HepG2 (cell line): ENCODE data around the gene DCHS2. TPM values are rescaled to one million over a fixed set of nuclear protein-coding genes. Genes with fewer than 3 reads are reported as not detected.

Source experiments
- ATAC-seq: fragments of 200-7000 bp; cut with Tn5 transposase; 3 replicates; pipeline ENCODE4 v1.9.1; 2020; ENCODE audit warnings: mild to moderate bottlenecking, moderate library complexity
- BruUV-seq: library from RNA; stranded (reverse); fragments of 400-500 nt; replicated peaks from 2 replicates; lab custom pipeline; 2021; lab: Mats Ljungman, UMichigan
- CTCF ChIA-PET: fragments of 300-600 bp; formaldehyde crosslinking; extraction: SDS; loops from one replicate; lab custom pipeline; 2021; ENCODE audit warnings: low total read pairs, inconsistent platforms, low intra/inter-chr PET ratio; lab: Yijun Ruan, JAX
- POLR2A ChIA-PET: fragments of 350-600 bp; sonication (Branson Sonifier 250); formaldehyde crosslinking; loops from one replicate; lab custom pipeline; 2020; ENCODE audit warnings: antibody characterized with exemption, inconsistent platforms; lab: Yijun Ruan, JAX
- DNase-seq: peaks from one replicate; pipeline ENCODE4 v3.0.0-alpha.2; 2015; ENCODE audit warnings: low spot score
- FAIRE-seq: peaks from 3 replicates; lab custom pipeline; 2011; peaks lifted over from hg19 to GRCh38; lab: Jason Lieb, UNC
- H2AFZ ChIP-seq: one replicate; pipeline ENCODE4 v1.6.1; 2011; ENCODE audit warnings: low read length, inconsistent platforms
- H3K27ac ChIP-seq: fragments of 300-600 bp; 3 replicates; pipeline ENCODE4 v1.8.0; 2011; ENCODE audit warnings: mixed run types, mild to moderate bottlenecking, mixed read lengths, low read length, inconsistent platforms; ENCODE audit not compliant: insufficient read depth; ENCODE audit errors: extremely low read length
- H3K27me3 ChIP-seq, 2 experiments: fragments of 200-600 bp in 1 of 2; 2 replicates in 1 of 2; 3 replicates in 1 of 2; pipeline versions ENCODE4 v1.6.0 to v1.8.0; 2011; ENCODE audit warnings: low read length in 2 of 2, mild to moderate bottlenecking in 2 of 2, moderate library complexity in 2 of 2, inconsistent platforms in 1 of 2; ENCODE audit not compliant: insufficient read depth in 2 of 2, control insufficient read depth in 1 of 2
- H3K36me3 ChIP-seq, 2 experiments: fragments of 200-600 bp in 1 of 2; replicated peaks in 1 of 2; 2 replicates in 1 of 2; 3 replicates in 1 of 2; pipeline versions ENCODE4 v1.5.1 to v1.8.0; 2011; ENCODE audit warnings: low read length in 2 of 2, inconsistent platforms in 1 of 2; ENCODE audit not compliant: insufficient read depth in 2 of 2, control insufficient read depth in 1 of 2
- H3K4me1 ChIP-seq: 2 replicates; pipeline ENCODE4 v1.5.1; 2012; ENCODE audit warnings: low read length, inconsistent platforms; ENCODE audit not compliant: insufficient read depth
- H3K4me2 ChIP-seq: 2 replicates; pipeline ENCODE4 v1.6.0; 2011; ENCODE audit warnings: low read depth, low read length, inconsistent platforms
- H3K4me3 ChIP-seq, 3 experiments: fragments of 200-600 bp in 1 of 3; sonication (generic), shearing (Covaris generic) in 1 of 3; replicated peaks in 1 of 3; 2 replicates each; pipeline ENCODE4 v1.5.1; 2011 to 2016; ENCODE audit warnings: low read length in 3 of 3, inconsistent platforms in 2 of 3, low read depth in 2 of 3, mild to moderate bottlenecking in 2 of 3, control low read depth in 1 of 3, mixed read lengths in 1 of 3; ENCODE audit not compliant: insufficient read depth in 1 of 3
- H3K79me2 ChIP-seq: one replicate; pipeline ENCODE4 v1.6.1; 2011; ENCODE audit warnings: low read length, inconsistent platforms; ENCODE audit not compliant: insufficient read depth
- H3K9ac ChIP-seq: 2 replicates; pipeline ENCODE4 v1.6.0; 2011; ENCODE audit warnings: mild to moderate bottlenecking, low read depth, low read length, inconsistent platforms; ENCODE audit not compliant: insufficient read depth
- H3K9me3 ChIP-seq: 2 replicates; pipeline ENCODE4 v1.5.1; 2012; ENCODE audit warnings: mild to moderate bottlenecking, low read length
- H4K20me1 ChIP-seq: 2 replicates; pipeline ENCODE4 v1.6.0; 2011; ENCODE audit warnings: inconsistent platforms, mild to moderate bottlenecking, low read length, moderate library complexity; ENCODE audit not compliant: insufficient read depth
- CENPT ChIP-seq: sonication (generic); formaldehyde crosslinking; IDR thresholded peaks from 2 replicates; pipeline ENCODE4 v1.8.0; 2022; ENCODE audit warnings: low read depth, mild to moderate bottlenecking, moderate library complexity, missing genetic modification reagents
- DNMT3B ChIP-seq: conservative IDR thresholded peaks from 2 replicates; pipeline ENCODE4 v1.6.1; 2016; ENCODE audit warnings: missing biosample characterization, control low read depth
- GLI4 ChIP-seq: sonication (generic); formaldehyde crosslinking; IDR thresholded peaks from 2 replicates; pipeline ENCODE4 v1.5.1; 2020; ENCODE audit warnings: missing genetic modification reagents, mild to moderate bottlenecking, moderate library complexity, borderline replicate concordance
- NFYC ChIP-seq: IDR thresholded peaks from 2 replicates; pipeline ENCODE4 v1.6.1; 2016; ENCODE audit warnings: missing genetic modification reagents, missing compliant biosample characterization
- TAF15 ChIP-seq: fragments of 200-400 bp; formaldehyde crosslinking; IDR thresholded peaks from one replicate; pipeline ENCODE4 v1.6.1; 2018; ENCODE audit warnings: mild to moderate bottlenecking, low read depth, low read length; ENCODE audit not compliant: poor library complexity, severe bottlenecking
- YY1 ChIP-seq: IDR thresholded peaks from 2 replicates; pipeline ENCODE4 v1.6.1; 2011; ENCODE audit warnings: low read length, low read depth, moderate library complexity, mild to moderate bottlenecking; ENCODE audit not compliant: insufficient read depth, insufficient replicate concordance
- WGBS: methylation state at CpG from one replicate; pipeline ENCODE4 v1.1.6; 2017; ENCODE audit warnings: low lambda C conversion rate; 5-methylcytosine and 5-hydroxymethylcytosine counted together
- in situ Hi-C: cut with HindIII; loops from 2 replicates; pipeline ENCODE4 v1.10.0; 2017; ENCODE audit warnings: low pct_unique_long_range_greater_than_20kb; ENCODE audit not compliant: extremely low pct_ligation_motif_present
- intact Hi-C: fragments of 100-400 bp; cut with micrococcal nuclease; formaldehyde crosslinking; loops from one replicate; pipeline ENCODE4 v1.10.0; 2022; ENCODE audit not compliant: unreplicated experiment
- polyA plus RNA-seq, 8 experiments: library from polyadenylated mRNA; depleted of rRNA in 3 of 8; stranded (reverse) in 7 of 8; unstranded in 1 of 8; fragments of >200 nt; fragmentation: Illumina TruSeq in 4 of 8; extraction: Trizol in 4 of 8; gene quantifications; 2 replicates each; pipeline versions ENCODE4 v1.2.1 to v1.2.3, GENCODE V29; 2011 to 2016; ENCODE audit warnings: low read depth in 4 of 8, missing spikeins in 1 of 8, mixed read lengths in 1 of 8; ENCODE audit not compliant: insufficient read depth in 1 of 8
- total RNA-seq, 5 experiments: library from RNA; depleted of rRNA; stranded (reverse); fragments of >200 nt; fragmentation: Illumina TruSeq; extraction: Trizol; gene quantifications; 2 replicates each; pipeline ENCODE4 v1.2.3, GENCODE V29; 2016; ENCODE audit warnings: low read depth in 1 of 5
- TF ChIP-seq, protein P1 (sequence below): sonication (generic); formaldehyde crosslinking; IDR thresholded peaks from 2 replicates; pipeline ENCODE4 v1.5.0; 2020; ENCODE audit warnings: missing genetic modification reagents, mild to moderate bottlenecking, borderline replicate concordance
- TF ChIP-seq, protein P2 (sequence below), 2 experiments: sonication (generic) in 1 of 2; formaldehyde crosslinking in 1 of 2; IDR thresholded peaks; 2 replicates each; pipeline versions ENCODE4 v1.4.0 to v1.6.1; 2016 to 2020; ENCODE audit warnings: borderline replicate concordance in 1 of 2, low read depth in 1 of 2, mild to moderate bottlenecking in 1 of 2, missing genetic modification reagents in 1 of 2
- TF ChIP-seq, protein P3 (sequence below): fragments of 450-650 bp; IDR thresholded peaks from 2 replicates; pipeline ENCODE4 v1.6.1; 2016
- TF ChIP-seq, protein P4 (sequence below): sonication (generic); formaldehyde crosslinking; IDR thresholded peaks from 2 replicates; pipeline ENCODE4 v1.8.0; 2022; ENCODE audit warnings: missing genetic modification reagents, low read depth, mild to moderate bottlenecking, borderline replicate concordance
- TF ChIP-seq, protein P5 (sequence below): sonication (generic); formaldehyde crosslinking; IDR thresholded peaks from 2 replicates; pipeline ENCODE4 v1.4.0; 2020; ENCODE audit warnings: missing genetic modification reagents, borderline replicate concordance
- TF ChIP-seq, protein P6 (sequence below): sonication (generic); formaldehyde crosslinking; IDR thresholded peaks from 2 replicates; pipeline ENCODE4 v1.8.0; 2022; ENCODE audit warnings: missing genetic modification reagents, mild to moderate bottlenecking, borderline replicate concordance

DCHS2 gene
- total and polyA plus RNA-seq, 2 of the 13 experiments (the other 11 are each of a cell fraction or from before 2014, with no cell fraction given), result 0.03 TPM; not detected in 1

DNA sequence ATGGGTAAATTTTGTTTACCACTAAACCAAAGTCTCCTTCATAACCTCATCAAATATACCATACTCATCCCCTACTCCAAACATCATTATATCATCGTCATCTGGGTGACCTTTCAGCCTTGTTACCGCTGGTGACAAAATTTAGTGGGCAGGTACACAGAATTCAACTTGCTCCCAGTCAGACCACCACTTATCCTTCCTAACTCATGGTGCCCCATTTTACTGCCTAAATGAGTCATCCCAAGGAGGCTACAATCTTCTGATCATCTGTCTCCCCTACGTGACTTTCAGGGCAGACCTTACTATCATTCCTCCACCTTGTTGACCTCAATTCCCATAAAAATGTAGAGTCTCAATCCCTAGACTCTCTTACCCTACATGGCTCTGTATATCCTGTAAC is 49.6 kb downstream of the DCHS2 start:
- Histone ChIP-seq H2AFZ (no peak overlapping the region), H3K9me3 (no peaks in the 10 kb centered on the region), H3K27ac (no peak overlapping the region), H3K4me2 (no peak overlapping the region), H3K9ac (no peak overlapping the region), H3K79me2 (no peaks in the 10 kb centered on the region), H3K27me3 (no peaks in the 10 kb centered on the region; a peak in 1 of 5 replicates), H3K4me3 (no peak overlapping the region), H3K36me3 (no peaks in the 10 kb centered on the region), H4K20me1 (no peaks in the 10 kb centered on the region), H3K4me1 (no peaks in the 10 kb centered on the region)
- 29% methylated on average over 3 of the region's 3 CpGs for WGBS
- ATAC-seq, result no peak
- CTCF ChIA-PET, result no interaction called here
- in situ Hi-C loops, result no loop called here
- POLR2A ChIA-PET, result no interaction called here
- no peak for FAIRE-seq
- DNase-seq, result no peak
- intact Hi-C loops, result no loop called here
- BruUV-seq, result no TSS peak
- TF ChIP-seq, protein P1, sequence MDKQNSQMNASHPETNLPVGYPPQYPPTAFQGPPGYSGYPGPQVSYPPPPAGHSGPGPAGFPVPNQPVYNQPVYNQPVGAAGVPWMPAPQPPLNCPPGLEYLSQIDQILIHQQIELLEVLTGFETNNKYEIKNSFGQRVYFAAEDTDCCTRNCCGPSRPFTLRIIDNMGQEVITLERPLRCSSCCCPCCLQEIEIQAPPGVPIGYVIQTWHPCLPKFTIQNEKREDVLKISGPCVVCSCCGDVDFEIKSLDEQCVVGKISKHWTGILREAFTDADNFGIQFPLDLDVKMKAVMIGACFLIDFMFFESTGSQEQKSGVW (CRISPR knock-in tag), result no peak
- TF ChIP-seq CENPT (no peak), DNMT3B (CRISPR knock-in tag) (no peak), YY1 (no peak), GLI4 (CRISPR knock-in tag) (no peak), TAF15 (no peak), NFYC (no peak)
- TF ChIP-seq, protein P2, sequence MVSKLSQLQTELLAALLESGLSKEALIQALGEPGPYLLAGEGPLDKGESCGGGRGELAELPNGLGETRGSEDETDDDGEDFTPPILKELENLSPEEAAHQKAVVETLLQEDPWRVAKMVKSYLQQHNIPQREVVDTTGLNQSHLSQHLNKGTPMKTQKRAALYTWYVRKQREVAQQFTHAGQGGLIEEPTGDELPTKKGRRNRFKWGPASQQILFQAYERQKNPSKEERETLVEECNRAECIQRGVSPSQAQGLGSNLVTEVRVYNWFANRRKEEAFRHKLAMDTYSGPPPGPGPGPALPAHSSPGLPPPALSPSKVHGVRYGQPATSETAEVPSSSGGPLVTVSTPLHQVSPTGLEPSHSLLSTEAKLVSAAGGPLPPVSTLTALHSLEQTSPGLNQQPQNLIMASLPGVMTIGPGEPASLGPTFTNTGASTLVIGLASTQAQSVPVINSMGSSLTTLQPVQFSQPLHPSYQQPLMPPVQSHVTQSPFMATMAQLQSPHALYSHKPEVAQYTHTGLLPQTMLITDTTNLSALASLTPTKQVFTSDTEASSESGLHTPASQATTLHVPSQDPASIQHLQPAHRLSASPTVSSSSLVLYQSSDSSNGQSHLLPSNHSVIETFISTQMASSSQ (IDR thresholded peaks at IDR 0.05; ENCODE audit: low read depth), result no peak
- TF ChIP-seq, protein P2 (CRISPR knock-in tag; IDR thresholded peaks at IDR 0.05; ENCODE audit: borderline replicate concordance), result no peak
- TF ChIP-seq, protein P3, sequence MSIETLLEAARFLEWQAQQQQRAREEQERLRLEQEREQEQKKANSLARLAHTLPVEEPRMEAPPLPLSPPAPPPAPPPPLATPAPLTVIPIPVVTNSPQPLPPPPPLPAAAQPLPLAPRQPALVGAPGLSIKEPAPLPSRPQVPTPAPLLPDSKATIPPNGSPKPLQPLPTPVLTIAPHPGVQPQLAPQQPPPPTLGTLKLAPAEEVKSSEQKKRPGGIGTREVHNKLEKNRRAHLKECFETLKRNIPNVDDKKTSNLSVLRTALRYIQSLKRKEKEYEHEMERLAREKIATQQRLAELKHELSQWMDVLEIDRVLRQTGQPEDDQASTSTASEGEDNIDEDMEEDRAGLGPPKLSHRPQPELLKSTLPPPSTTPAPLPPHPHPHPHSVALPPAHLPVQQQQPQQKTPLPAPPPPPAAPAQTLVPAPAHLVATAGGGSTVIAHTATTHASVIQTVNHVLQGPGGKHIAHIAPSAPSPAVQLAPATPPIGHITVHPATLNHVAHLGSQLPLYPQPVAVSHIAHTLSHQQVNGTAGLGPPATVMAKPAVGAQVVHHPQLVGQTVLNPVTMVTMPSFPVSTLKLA, result no peak
- TF ChIP-seq, protein P4, sequence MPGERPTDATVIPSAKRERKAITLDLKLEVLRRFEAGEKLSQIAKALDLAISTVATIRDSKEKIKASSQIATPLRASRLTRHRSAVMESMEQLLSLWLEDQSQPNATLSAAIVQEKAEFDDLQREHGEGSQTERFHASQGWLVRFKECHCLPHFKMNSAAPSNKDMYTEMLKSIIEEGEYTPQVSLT (CRISPR knock-in tag), result no peak
- TF ChIP-seq, protein P5, sequence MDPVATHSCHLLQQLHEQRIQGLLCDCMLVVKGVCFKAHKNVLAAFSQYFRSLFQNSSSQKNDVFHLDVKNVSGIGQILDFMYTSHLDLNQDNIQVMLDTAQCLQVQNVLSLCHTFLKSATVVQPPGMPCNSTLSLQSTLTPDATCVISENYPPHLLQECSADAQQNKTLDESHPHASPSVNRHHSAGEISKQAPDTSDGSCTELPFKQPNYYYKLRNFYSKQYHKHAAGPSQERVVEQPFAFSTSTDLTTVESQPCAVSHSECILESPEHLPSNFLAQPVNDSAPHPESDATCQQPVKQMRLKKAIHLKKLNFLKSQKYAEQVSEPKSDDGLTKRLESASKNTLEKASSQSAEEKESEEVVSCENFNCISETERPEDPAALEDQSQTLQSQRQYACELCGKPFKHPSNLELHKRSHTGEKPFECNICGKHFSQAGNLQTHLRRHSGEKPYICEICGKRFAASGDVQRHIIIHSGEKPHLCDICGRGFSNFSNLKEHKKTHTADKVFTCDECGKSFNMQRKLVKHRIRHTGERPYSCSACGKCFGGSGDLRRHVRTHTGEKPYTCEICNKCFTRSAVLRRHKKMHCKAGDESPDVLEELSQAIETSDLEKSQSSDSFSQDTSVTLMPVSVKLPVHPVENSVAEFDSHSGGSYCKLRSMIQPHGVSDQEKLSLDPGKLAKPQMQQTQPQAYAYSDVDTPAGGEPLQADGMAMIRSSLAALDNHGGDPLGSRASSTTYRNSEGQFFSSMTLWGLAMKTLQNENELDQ (CRISPR knock-in tag), result no peak
- TF ChIP-seq, protein P6, sequence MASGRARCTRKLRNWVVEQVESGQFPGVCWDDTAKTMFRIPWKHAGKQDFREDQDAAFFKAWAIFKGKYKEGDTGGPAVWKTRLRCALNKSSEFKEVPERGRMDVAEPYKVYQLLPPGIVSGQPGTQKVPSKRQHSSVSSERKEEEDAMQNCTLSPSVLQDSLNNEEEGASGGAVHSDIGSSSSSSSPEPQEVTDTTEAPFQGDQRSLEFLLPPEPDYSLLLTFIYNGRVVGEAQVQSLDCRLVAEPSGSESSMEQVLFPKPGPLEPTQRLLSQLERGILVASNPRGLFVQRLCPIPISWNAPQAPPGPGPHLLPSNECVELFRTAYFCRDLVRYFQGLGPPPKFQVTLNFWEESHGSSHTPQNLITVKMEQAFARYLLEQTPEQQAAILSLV, result no peak
